Cardiac muscle cell (in vitro differentiated cells and primary cell): ENCODE results near the gene CLCN1. TPM values are rescaled to one million over a fixed set of nuclear protein-coding genes. Genes with fewer than 3 reads are reported as not detected.

Experiments
- DNase-seq, 2 donors: peaks; one replicate each; pipeline versions ENCODE4 v3.0.0 to v3.0.0-alpha.2; 2010 to 2017; ENCODE audit warnings: low read depth in 1 of 2, low spot score in 1 of 2
- H3K27ac ChIP-seq: fragments of 200-600 bp; sonication (generic); 2 replicates; pipeline ENCODE4 v1.5.1; 2016
- H3K27me3 ChIP-seq: fragments of 200-600 bp; sonication (generic); 2 replicates; pipeline ENCODE4 v1.6.0; 2016; ENCODE audit warnings: control low read depth
- H3K36me3 ChIP-seq: fragments of 200-600 bp; sonication (generic); 2 replicates; pipeline ENCODE4 v1.5.1; 2016; ENCODE audit warnings: control low read depth
- H3K4me1 ChIP-seq: fragments of 200-600 bp; sonication (generic); 2 replicates; pipeline ENCODE4 v1.8.1; 2017; ENCODE audit warnings: low read depth, mild to moderate bottlenecking, mixed run types
- H3K4me3 ChIP-seq: fragments of 200-600 bp; sonication (generic); 2 replicates; pipeline ENCODE4 v1.5.1; 2016; ENCODE audit warnings: mild to moderate bottlenecking
- H3K9me3 ChIP-seq: fragments of 200-600 bp; sonication (generic); 2 replicates; pipeline ENCODE4 v1.5.1; 2017; ENCODE audit warnings: low read depth, mild to moderate bottlenecking, control low read depth
- polyA plus RNA-seq: library from polyadenylated mRNA; unstranded; fragments of >200 nt; fragmentation: Nextera tagmentation; extraction: Ambion mirVana; gene quantifications from 2 replicates; pipeline ENCODE4 v1.2.1, GENCODE V29; 2016
- total RNA-seq: library from RNA; depleted of rRNA; stranded (reverse); fragments of >200 nt; gene quantifications from 2 replicates; pipeline ENCODE4 v1.2.3, GENCODE V29; 2016
- TF ChIP-seq, protein P1 (sequence below): IDR thresholded peaks from 2 replicates; pipeline ENCODE4 v1.5.1; 2012; ENCODE audit warnings: low read depth, mild to moderate bottlenecking, low read length

The CLCN1 gene
- total and polyA plus RNA-seq, 2 experiments from 2014 or later: not detected

DNA sequence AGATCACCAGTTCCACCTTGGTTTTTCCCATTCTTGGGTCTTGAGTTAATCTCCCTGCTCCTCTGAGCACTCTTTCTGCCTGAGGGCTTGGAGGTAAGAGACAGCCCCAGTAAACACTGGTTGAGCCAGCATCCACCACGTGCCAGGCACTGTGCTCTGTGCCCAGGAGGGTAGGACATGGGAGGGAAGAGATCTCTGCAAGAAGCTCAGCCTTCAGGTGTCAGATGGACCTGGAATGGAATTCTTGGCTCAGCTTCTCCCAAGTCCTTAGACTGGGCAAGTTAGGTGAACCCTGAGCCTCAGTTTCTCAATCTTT is 67.7 kb downstream of the CLCN1 start:
- Histone ChIP-seq H3K27me3 (no peaks in the 10 kb centered on the region), H3K4me1 (peaks cover 18% of the 10 kb centered on the region), H3K4me3 (no peak overlapping the region), H3K9me3 (no peaks in the 10 kb centered on the region), H3K27ac (no peak overlapping the region), H3K36me3 (peaks cover 8% of the 10 kb centered on the region)
- peak in 1 of 2 donors; percentile 9 for DNase-seq
- TF ChIP-seq, protein P1, sequence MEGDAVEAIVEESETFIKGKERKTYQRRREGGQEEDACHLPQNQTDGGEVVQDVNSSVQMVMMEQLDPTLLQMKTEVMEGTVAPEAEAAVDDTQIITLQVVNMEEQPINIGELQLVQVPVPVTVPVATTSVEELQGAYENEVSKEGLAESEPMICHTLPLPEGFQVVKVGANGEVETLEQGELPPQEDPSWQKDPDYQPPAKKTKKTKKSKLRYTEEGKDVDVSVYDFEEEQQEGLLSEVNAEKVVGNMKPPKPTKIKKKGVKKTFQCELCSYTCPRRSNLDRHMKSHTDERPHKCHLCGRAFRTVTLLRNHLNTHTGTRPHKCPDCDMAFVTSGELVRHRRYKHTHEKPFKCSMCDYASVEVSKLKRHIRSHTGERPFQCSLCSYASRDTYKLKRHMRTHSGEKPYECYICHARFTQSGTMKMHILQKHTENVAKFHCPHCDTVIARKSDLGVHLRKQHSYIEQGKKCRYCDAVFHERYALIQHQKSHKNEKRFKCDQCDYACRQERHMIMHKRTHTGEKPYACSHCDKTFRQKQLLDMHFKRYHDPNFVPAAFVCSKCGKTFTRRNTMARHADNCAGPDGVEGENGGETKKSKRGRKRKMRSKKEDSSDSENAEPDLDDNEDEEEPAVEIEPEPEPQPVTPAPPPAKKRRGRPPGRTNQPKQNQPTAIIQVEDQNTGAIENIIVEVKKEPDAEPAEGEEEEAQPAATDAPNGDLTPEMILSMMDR: no peak

- Histone ChIP-seq H3K4me1 (peaks cover 13% of the 10 kb centered on the region), H3K4me3 (no peak overlapping the region), H3K36me3 (peaks cover 12% of the 10 kb centered on the region), H3K27ac (no peak overlapping the region), H3K27me3 (no peaks in the 10 kb centered on the region), H3K9me3 (no peaks in the 10 kb centered on the region)
- TF ChIP-seq, protein P1: no peak
- DNase-seq: peak in 1 of 2 donors; percentile 70
Observed at GRCh38 chr7:143384148-143384547, 68.2 kb downstream of the CLCN1 start.

GRCh38 chr7:143384661-143385631 is 69.0 kb downstream of the CLCN1 start:
- peak in 1 of 2 donors; percentile 81 for DNase-seq
- peaks cover 5% of the 10 kb centered on the region for H3K4me1 ChIP-seq
- no peak overlapping the region for H3K4me3 ChIP-seq
- H3K36me3 ChIP-seq: peaks cover 20% of the 10 kb centered on the region
- no peaks in the 10 kb centered on the region for H3K9me3 ChIP-seq
- H3K27ac ChIP-seq: no peak overlapping the region
- H3K27me3 ChIP-seq: no peaks in the 10 kb centered on the region
- TF ChIP-seq, protein P1: no peak

DNA sequence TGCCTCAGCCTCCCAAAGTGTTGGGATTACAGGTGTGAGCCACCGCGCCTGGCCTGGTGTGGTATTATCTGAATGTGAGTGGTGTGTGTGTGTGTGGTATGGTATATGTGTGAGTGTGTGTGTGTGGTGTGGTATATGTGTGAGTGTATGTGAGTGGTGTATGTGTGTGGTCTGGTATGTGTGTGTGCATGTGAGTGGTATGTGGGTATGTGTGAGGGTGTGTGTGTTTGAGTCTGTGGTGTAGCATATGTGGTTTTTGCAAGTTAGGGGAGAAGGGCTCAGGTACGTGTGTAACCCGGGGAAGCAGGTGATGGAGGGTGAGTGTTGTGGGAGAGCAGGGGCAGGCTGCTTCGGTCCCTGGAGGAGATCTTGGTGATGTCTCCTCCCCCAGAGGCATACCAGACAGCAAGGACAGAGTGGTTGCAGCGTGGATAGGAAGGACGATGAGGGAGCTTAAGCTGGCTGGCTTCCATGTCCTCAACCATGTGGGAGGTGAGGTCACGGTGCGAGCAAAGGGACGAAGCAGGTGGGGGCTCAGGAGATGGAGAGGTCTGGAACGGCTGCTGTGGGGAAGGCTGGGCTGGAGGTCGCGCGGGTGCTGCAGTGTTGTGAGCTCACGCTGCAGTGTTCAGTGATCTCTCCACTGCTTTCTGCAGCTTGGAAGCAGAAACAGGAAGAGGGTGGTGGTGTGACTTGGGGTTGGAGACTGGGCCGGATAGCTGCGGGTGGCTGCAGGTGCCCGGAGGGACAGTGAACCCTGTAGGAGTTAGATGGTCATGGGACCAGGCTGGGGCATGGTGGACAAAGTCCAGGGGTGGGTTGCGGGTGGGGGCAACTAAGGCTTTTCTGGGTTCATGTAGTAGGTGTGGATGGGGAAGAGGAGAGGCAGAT is 70.2 kb downstream of the CLCN1 start:
- Histone ChIP-seq H3K9me3 (no peaks in the 10 kb centered on the region), H3K36me3 (peaks cover 27% of the 10 kb centered on the region), H3K4me1 (peaks cover 5% of the 10 kb centered on the region), H3K4me3 (no peak overlapping the region), H3K27ac (no peak overlapping the region), H3K27me3 (no peaks in the 10 kb centered on the region)
- DNase-seq: peak in 1 of 2 donors; percentile 68
- TF ChIP-seq, protein P1: no peak

DNA sequence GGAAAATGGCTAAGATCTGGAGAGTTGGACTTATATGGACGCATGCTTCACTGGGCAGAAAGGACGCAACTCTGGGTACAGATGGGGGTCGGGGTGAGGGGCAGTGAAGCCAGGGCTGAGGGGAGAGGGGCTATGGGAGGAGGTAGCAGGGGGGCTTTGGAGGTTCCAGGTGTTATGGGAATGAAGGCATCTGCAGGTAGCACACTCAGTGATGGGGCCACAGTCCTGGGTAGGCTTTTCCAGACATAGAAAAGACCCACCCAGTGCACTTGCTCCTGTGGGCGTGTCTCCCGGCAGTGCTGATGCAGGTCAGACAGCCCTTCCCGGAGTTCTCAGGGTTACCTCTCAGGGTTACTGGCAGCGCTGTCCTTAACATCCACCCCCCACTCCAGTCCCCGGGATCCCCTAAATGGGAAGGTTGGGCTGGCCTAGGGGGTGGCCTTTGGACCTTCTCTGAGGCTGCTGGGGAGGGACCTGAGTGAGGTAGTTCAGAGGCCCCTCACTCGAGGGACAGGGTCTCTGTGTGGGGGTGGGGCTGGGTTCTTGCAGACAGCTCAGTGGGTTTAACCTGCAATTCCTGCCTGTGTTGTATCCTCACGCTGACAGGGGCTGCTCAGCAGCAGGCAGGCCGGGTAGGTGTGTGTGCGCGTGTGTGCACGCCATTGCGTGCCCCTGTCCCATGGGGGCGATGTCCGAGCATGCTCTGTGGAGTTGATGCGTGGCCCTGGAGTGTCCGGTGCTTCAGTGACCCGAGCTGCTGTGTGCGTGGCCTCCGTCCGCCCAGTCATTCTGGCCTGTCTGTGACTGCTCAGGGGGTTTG is 71.5 kb downstream of the CLCN1 start:
- H3K4me3 ChIP-seq: no peak overlapping the region
- H3K27ac ChIP-seq: no peak overlapping the region
- peak in 1 of 2 donors; percentile 18 for DNase-seq
- H3K9me3 ChIP-seq: no peaks in the 10 kb centered on the region
- H3K4me1 ChIP-seq: peaks cover 5% of the 10 kb centered on the region
- TF ChIP-seq, protein P1: peak; percentile 12
- peaks cover 27% of the 10 kb centered on the region for H3K36me3 ChIP-seq
- H3K27me3 ChIP-seq: no peaks in the 10 kb centered on the region
